Panc1 (cell line): ENCODE data around the gene PARD3. TPM values are rescaled to one million over a fixed set of nuclear protein-coding genes. Genes with fewer than 3 reads are reported as not detected.

Experiments
- ATAC-seq: fragments of 200-7000 bp; cut with Tn5 transposase; 2 replicates; pipeline ENCODE4 v1.9.1; 2020; ENCODE audit warnings: mild to moderate bottlenecking, moderate library complexity
- BruUV-seq: library from RNA; stranded (reverse); fragments of 400-500 nt; replicated peaks from 2 replicates; lab custom pipeline; 2021; lab: Mats Ljungman, UMichigan
- CTCF ChIA-PET: fragments of 300-600 bp; sonication (Branson Sonifier 250); formaldehyde crosslinking; loops from one replicate; lab custom pipeline; 2022; ENCODE audit warnings: antibody characterized with exemption; lab: Charles Lee
- POLR2A ChIA-PET: fragments of 300-600 bp; sonication (Branson Sonifier 250); formaldehyde crosslinking; loops from one replicate; lab custom pipeline; 2022; ENCODE audit warnings: antibody characterized with exemption; lab: Charles Lee
- DNase-seq: peaks from one replicate; pipeline ENCODE4 v3.0.0-alpha.2; 2010; ENCODE audit warnings: low read depth, low spot score
- H3K27ac ChIP-seq: 2 replicates; pipeline ENCODE4 v1.5.1; 2011; ENCODE audit warnings: mild to moderate bottlenecking, low read length, inconsistent platforms
- H3K27me3 ChIP-seq: fragments of 200-500 bp; sonication (Bioruptor generic); 2 replicates; pipeline ENCODE4 v1.6.0; 2014; ENCODE audit warnings: low read length, inconsistent platforms; ENCODE audit not compliant: control insufficient read depth, insufficient read depth
- H3K36me3 ChIP-seq: fragments of 200-500 bp; sonication (Bioruptor generic); 2 replicates; pipeline ENCODE4 v1.5.1; 2014; ENCODE audit warnings: inconsistent platforms, mild to moderate bottlenecking, low read length, moderate library complexity; ENCODE audit not compliant: control insufficient read depth, insufficient read depth
- H3K4me1 ChIP-seq: 2 replicates; pipeline ENCODE4 v1.5.1; 2011; ENCODE audit warnings: inconsistent platforms, mild to moderate bottlenecking, low read length, moderate library complexity; ENCODE audit not compliant: control insufficient read depth, insufficient read depth
- H3K4me3 ChIP-seq, 2 experiments: 2 replicates each; pipeline ENCODE4 v1.5.1; 2011 to 2012; ENCODE audit warnings: low read depth in 2 of 2, low read length in 2 of 2, mild to moderate bottlenecking in 2 of 2, inconsistent platforms in 1 of 2, moderate library complexity in 1 of 2
- H3K9me3 ChIP-seq: fragments of 200-500 bp; sonication (Bioruptor generic); 2 replicates; pipeline ENCODE4 v1.5.1; 2014; ENCODE audit warnings: low read depth, mild to moderate bottlenecking, inconsistent platforms, low read length, moderate library complexity; ENCODE audit not compliant: control insufficient read depth, insufficient read depth
- CTCF ChIP-seq: fragments of 450-650 bp; IDR thresholded peaks from 2 replicates; pipeline ENCODE4 v1.5.1; 2017; ENCODE audit warnings: mild to moderate bottlenecking
- POLR2AphosphoS5 ChIP-seq: IDR thresholded peaks from 2 replicates; pipeline ENCODE4 v1.6.1; 2012; ENCODE audit warnings: mild to moderate bottlenecking, low read depth, low read length, moderate library complexity
- REST ChIP-seq, 2 experiments: IDR thresholded peaks; 2 replicates each; pipeline ENCODE4 v1.6.1; 2011 to 2012; ENCODE audit warnings: low read depth in 2 of 2, control low read depth in 1 of 2, low read length in 1 of 2, mild to moderate bottlenecking in 1 of 2, moderate library complexity in 1 of 2; ENCODE audit not compliant: insufficient read depth in 1 of 2
- SIN3A ChIP-seq: IDR thresholded peaks from 2 replicates; pipeline ENCODE4 v1.6.1; 2012; ENCODE audit warnings: low read depth, mild to moderate bottlenecking, low read length, moderate library complexity, borderline replicate concordance; ENCODE audit not compliant: insufficient read depth
- TCF7L2 ChIP-seq: IDR thresholded peaks from 2 replicates; pipeline ENCODE4 v1.6.1; 2011; ENCODE audit warnings: mild to moderate bottlenecking, low read depth, low read length, inconsistent platforms
- in situ Hi-C: cut with HindIII; loops from 2 replicates; pipeline ENCODE4 v1.10.0; 2016; ENCODE audit warnings: low sequenced_read_pairs, low pct_unique_long_range_greater_than_20kb
- intact Hi-C: fragments of 100-400 bp; cut with micrococcal nuclease; formaldehyde crosslinking; loops from one replicate; pipeline ENCODE4 v1.10.0; 2022; ENCODE audit not compliant: unreplicated experiment
- total RNA-seq: library from RNA; stranded (reverse); gene quantifications from one replicate; pipeline ENCODE4 v1.2.1, GENCODE V29; 2021; ENCODE audit not compliant: unreplicated experiment

Gene PARD3
- total RNA-seq, 1 experiment from 2014 or later, result 29.8 TPM

- no peaks in the 10 kb centered on the region for H3K4me1 ChIP-seq
- ChIA-PET POLR2A (no interaction called here), CTCF (no interaction called here)
- in situ Hi-C loops (no loop called here), intact Hi-C loops (no loop called here)
- no peaks in the 10 kb centered on the region for H3K9me3 ChIP-seq
- H3K27ac ChIP-seq, result no peak overlapping the region
- H3K36me3 ChIP-seq, result no peaks in the 10 kb centered on the region
- no peaks in the 10 kb centered on the region for H3K27me3 ChIP-seq
- BruUV-seq, result no TSS peak
- ATAC-seq, result no peak
- TF ChIP-seq TCF7L2 (no peak), REST (IDR thresholded peaks at IDR 0.05; ENCODE audit: insufficient read depth in 1 of 2, low read depth in 2 of 2, low read length in 1 of 2) (no peak), SIN3A (no peak), CTCF (no peak), POLR2AphosphoS5 (no peak)
- no peak overlapping the region for H3K4me3 ChIP-seq
- no peak for DNase-seq
These were observed 430.7 kb downstream of the PARD3 start for GRCh38 chr10:34384372-34384771.

GRCh38 chr10:34382626-34383025 lies 432.5 kb downstream of the PARD3 start:
- CTCF ChIA-PET, result no interaction called here
- no peak for ATAC-seq

More at GRCh38 chr10:34382626-34383025, 432.5 kb downstream of the PARD3 start:
- no peaks in the 10 kb centered on the region for H3K4me1 ChIP-seq
- H3K27ac ChIP-seq, result no peak overlapping the region
- no TSS peak for BruUV-seq
- TF ChIP-seq REST (IDR thresholded peaks at IDR 0.05; ENCODE audit: insufficient read depth in 1 of 2, low read depth in 2 of 2, low read length in 1 of 2) (no peak), TCF7L2 (no peak), CTCF (no peak), POLR2AphosphoS5 (no peak), SIN3A (no peak)
- no peaks in the 10 kb centered on the region for H3K36me3 ChIP-seq
- in situ Hi-C loops (no loop called here), intact Hi-C loops (no loop called here)
- DNase-seq, result no peak
- H3K9me3 ChIP-seq, result no peaks in the 10 kb centered on the region
- no peak overlapping the region for H3K4me3 ChIP-seq
- no peaks in the 10 kb centered on the region for H3K27me3 ChIP-seq
- POLR2A ChIA-PET, result no interaction called here
